Measurements from ENCODE around the gene P2RY12. TPM values are rescaled to one million over a fixed set of nuclear protein-coding genes. Genes with fewer than 3 reads are reported as not detected.

Gene P2RY12
- total and polyA plus RNA-seq, 2 of the 4 experiments (the other 2 are of a cell fraction) = not detected

- Histone ChIP-seq H2AFZ (replicated peaks; ENCODE audit: low read length, poor library complexity) (no peak within 1 kb of the TSS), H2BK20ac (ENCODE audit: low read depth, low read length) (peak within 1 kb of the TSS; percentile 29; the same call in 1 of the 2 replicates), H2BK120ac (ENCODE audit: low read depth, low read length) (no peak within 1 kb of the TSS), H3K4ac (ENCODE audit: low read depth, low read length) (no peak within 1 kb of the TSS), H3K56ac (ENCODE audit: extremely low read depth, insufficient read depth, low read length) (no peak within 1 kb of the TSS), H3K27me3 (ENCODE audit: control insufficient read depth, insufficient read depth, low read length) (no peaks in the 10 kb centered on the region), H2BK5ac (ENCODE audit: low read depth, low read length, poor library complexity, severe bottlenecking) (no peak within 1 kb of the TSS), H3K18ac (ENCODE audit: low read depth, low read length) (no peak within 1 kb of the TSS), H3K9ac (ENCODE audit: low read depth, low read length) (no peak within 1 kb of the TSS), H4K5ac (ENCODE audit: low read depth, low read length) (no peak within 1 kb of the TSS), H3K79me1 (ENCODE audit: low read depth in 1 of 2, low read length in 2 of 2) (no peaks in the 10 kb centered on the region), H4K91ac (ENCODE audit: insufficient read depth, low read depth, low read length) (no peak within 1 kb of the TSS), H3K4me2 (ENCODE audit: low read depth, low read length) (no peak within 1 kb of the TSS), H4K20me1 (ENCODE audit: insufficient read depth, low read length) (no peaks in the 10 kb centered on the region), H3K23ac (ENCODE audit: low read depth, low read length) (no peak within 1 kb of the TSS), H2BK15ac (ENCODE audit: low read depth, low read length) (no peak within 1 kb of the TSS), H3K27ac (ENCODE audit: insufficient read depth, low read length) (no peak within 1 kb of the TSS), H2AK5ac (ENCODE audit: low read depth, low read length) (no peak within 1 kb of the TSS), H2AK9ac (replicated peaks; ENCODE audit: low read depth, low read length, poor library complexity) (no peak within 1 kb of the TSS), H3K9me1 (ENCODE audit: insufficient read depth, low read length) (no peaks in the 10 kb centered on the region), H3K4me1 (ENCODE audit: control insufficient read depth, insufficient read depth, low read length) (peaks cover 2% of the 10 kb centered on the region; the same call in 1 of the 2 replicates), H3K14ac (replicated peaks; ENCODE audit: low read depth, low read length) (no peak within 1 kb of the TSS), H3K4me3 (ENCODE audit: insufficient read depth, low read depth, low read length) (no peak within 1 kb of the TSS), H4K8ac (ENCODE audit: low read depth in 2 of 2, low read length in 2 of 2) (no peak within 1 kb of the TSS), H3K36me3 (ENCODE audit: control insufficient read depth, insufficient read depth, low read length) (no peaks in the 10 kb centered on the region), H3K9me3 (ENCODE audit: control insufficient read depth, insufficient read depth, low read length) (no peaks in the 10 kb centered on the region)
- no peak for DNase-seq
- intact Hi-C loops (cut with micrococcal nuclease) (no loop called here), in situ Hi-C loops (cut with MboI; ENCODE audit: low sequenced_read_pairs) (no loop called here), dilution Hi-C loops (cut with HindIII; ENCODE audit: low sequenced_read_pairs, unreplicated experiment) (no loop called here)
- TF ChIP-seq ELK1 (IDR thresholded peaks at IDR 0.05; ENCODE audit: borderline replicate concordance, low read depth, low read length) (no peak), SMC3 (IDR thresholded peaks at IDR 0.05; ENCODE audit: low read depth, low read length) (no peak), NFE2L2 (IDR thresholded peaks at IDR 0.05; ENCODE audit: low read depth, low read length) (no peak), USF2 (IDR thresholded peaks at IDR 0.05; ENCODE audit: low read depth, low read length) (no peak), RFX5 (IDR thresholded peaks at IDR 0.05; ENCODE audit: low read depth, low read length) (no peak), MAFK (IDR thresholded peaks at IDR 0.05; ENCODE audit: low read depth, low read length) (no peak), CEBPB (IDR thresholded peaks at IDR 0.05; ENCODE audit: low read depth, low read length) (no peak), POLR2A (IDR thresholded peaks at IDR 0.05; ENCODE audit: low read depth, low read length) (no peak), CHD1 (IDR thresholded peaks at IDR 0.05; ENCODE audit: low read depth, low read length) (no peak), CTCF (conservative IDR thresholded peaks at IDR 0.05; ENCODE audit: low read depth, low read length) (no peak), MAZ (IDR thresholded peaks at IDR 0.05; ENCODE audit: borderline replicate concordance, low read depth, low read length) (no peak), MXI1 (IDR thresholded peaks at IDR 0.05; ENCODE audit: borderline replicate concordance, low read depth, low read length) (no peak), BHLHE40 (IDR thresholded peaks at IDR 0.05; ENCODE audit: low read depth, low read length) (no peak)
- no TSS peak for BruUV-seq (replicated peaks)
- POLR2A ChIA-PET (ENCODE audit: unreplicated experiment) = no interaction called here
- no peak for ATAC-seq (ENCODE audit: low read depth)
- WGBS, 2 experiments (ENCODE audit: extremely low coverage in 2 of 2, insufficient read length in 1 of 2) = no CpG with 5 or more reads among the region's 1 CpG
- CTCF ChIA-PET = no interaction called here
Measured at GRCh38 chr3:151329363-151329762, 55.2 kb downstream of the P2RY12 start, which contains the start of gene P2RY13. Gene P2RY13, minus strand, starts transcription at chr3:151329549. Its CDS starts 21 bp downstream, at chr3:151329528.
